IMR-90 (cell line): ENCODE measurements around the gene SLC49A4. TPM values are rescaled to one million over a fixed set of nuclear protein-coding genes. Genes with fewer than 3 reads are reported as not detected.

ENCODE experiments used
- ATAC-seq: fragments of 200-7000 bp; cut with Tn5 transposase; 2 replicates; pipeline ENCODE4 v1.9.1; 2020; ENCODE audit warnings: low read depth, mild to moderate bottlenecking, moderate library complexity
- BruUV-seq: library from RNA; stranded (reverse); fragments of 400-500 nt; replicated peaks from 2 replicates; lab custom pipeline; 2021; lab: Mats Ljungman, UMichigan
- CTCF ChIA-PET: fragments of 300-600 bp; formaldehyde crosslinking; extraction: SDS; loops from one replicate; lab custom pipeline; 2021; ENCODE audit warnings: antibody characterized with exemption; lab: Yijun Ruan, JAX
- POLR2A ChIA-PET: fragments of 300-600 bp; sonication (Branson Sonifier 250); formaldehyde crosslinking; loops from one replicate; lab custom pipeline; 2022; ENCODE audit warnings: antibody characterized with exemption; ENCODE audit not compliant: unreplicated experiment; lab: Charles Lee
- DNase-seq: peaks from one replicate; pipeline ENCODE4 v3.0.0; 2013
- H2AFZ ChIP-seq: replicated peaks from 2 replicates; pipeline ENCODE3; 2013; ENCODE audit warnings: low read length, mild to moderate bottlenecking; ENCODE audit not compliant: poor library complexity
- H2AK5ac ChIP-seq: 2 replicates; pipeline ENCODE4 v1.6.1; 2013; ENCODE audit warnings: low read depth, low read length, inconsistent platforms
- H2AK9ac ChIP-seq: replicated peaks from 2 replicates; pipeline ENCODE3; 2013; ENCODE audit warnings: mild to moderate bottlenecking, low read depth, low read length, moderate library complexity; ENCODE audit not compliant: poor library complexity
- H2BK120ac ChIP-seq: 2 replicates; pipeline ENCODE4 v1.6.1; 2013; ENCODE audit warnings: low read depth, low read length, inconsistent platforms
- H2BK15ac ChIP-seq: 3 replicates; pipeline ENCODE4 v1.6.1; 2013; ENCODE audit warnings: low read depth, low read length, inconsistent platforms
- H2BK20ac ChIP-seq: 2 replicates; pipeline ENCODE4 v1.6.1; 2013; ENCODE audit warnings: low read depth, mild to moderate bottlenecking, inconsistent platforms, low read length, moderate library complexity
- H2BK5ac ChIP-seq: 2 replicates; pipeline ENCODE4 v1.6.1; 2013; ENCODE audit warnings: mild to moderate bottlenecking, low read depth, low read length, inconsistent platforms; ENCODE audit not compliant: poor library complexity, severe bottlenecking
- H3K14ac ChIP-seq: replicated peaks from 2 replicates; pipeline ENCODE4 v1.6.1; 2013; ENCODE audit warnings: low read depth, low read length, inconsistent platforms
- H3K18ac ChIP-seq: 2 replicates; pipeline ENCODE4 v1.6.1; 2013; ENCODE audit warnings: low read depth, low read length, control low read depth
- H3K23ac ChIP-seq: 2 replicates; pipeline ENCODE4 v1.6.1; 2013; ENCODE audit warnings: low read depth, low read length, inconsistent platforms
- H3K27ac ChIP-seq: 2 replicates; pipeline ENCODE4 v1.5.1; 2013; ENCODE audit warnings: mild to moderate bottlenecking, control low read depth, low read length; ENCODE audit not compliant: insufficient read depth
- H3K27me3 ChIP-seq: 2 replicates; pipeline ENCODE4 v1.6.1; 2013; ENCODE audit warnings: low read length; ENCODE audit not compliant: control insufficient read depth, insufficient read depth
- H3K36me3 ChIP-seq: 2 replicates; pipeline ENCODE4 v1.6.1; 2013; ENCODE audit warnings: low read length, mixed read lengths; ENCODE audit not compliant: control insufficient read depth, insufficient read depth
- H3K4ac ChIP-seq: 2 replicates; pipeline ENCODE4 v1.6.1; 2013; ENCODE audit warnings: low read depth, low read length, inconsistent platforms
- H3K4me1 ChIP-seq: 2 replicates; pipeline ENCODE4 v1.6.1; 2013; ENCODE audit warnings: low read length, mixed read lengths; ENCODE audit not compliant: control insufficient read depth, insufficient read depth
- H3K4me2 ChIP-seq: 2 replicates; pipeline ENCODE4 v1.6.1; 2013; ENCODE audit warnings: low read depth, mild to moderate bottlenecking, control low read depth, low read length, moderate library complexity
- H3K4me3 ChIP-seq: 2 replicates; pipeline ENCODE4 v1.5.1; 2013; ENCODE audit warnings: low read depth, mild to moderate bottlenecking, control low read depth, low read length, moderate library complexity; ENCODE audit not compliant: insufficient read depth
- H3K56ac ChIP-seq: 2 replicates; pipeline ENCODE4 v1.6.1; 2013; ENCODE audit warnings: low read length, inconsistent platforms; ENCODE audit not compliant: insufficient read depth; ENCODE audit errors: extremely low read depth
- H3K79me1 ChIP-seq, 2 experiments: 2 replicates each; pipeline ENCODE4 v1.6.1; 2013; ENCODE audit warnings: low read length in 2 of 2, inconsistent platforms in 1 of 2, low read depth in 1 of 2
- H3K9ac ChIP-seq: 2 replicates; pipeline ENCODE4 v1.6.1; 2013; ENCODE audit warnings: low read depth, low read length, control low read depth
- H3K9me1 ChIP-seq: 2 replicates; pipeline ENCODE4 v1.6.1; 2013; ENCODE audit warnings: low read length, inconsistent platforms; ENCODE audit not compliant: insufficient read depth
- H3K9me3 ChIP-seq: 2 replicates; pipeline ENCODE4 v1.6.1; 2013; ENCODE audit warnings: low read length; ENCODE audit not compliant: control insufficient read depth, insufficient read depth
- H4K20me1 ChIP-seq: 2 replicates; pipeline ENCODE4 v1.6.1; 2013; ENCODE audit warnings: low read length, inconsistent platforms; ENCODE audit not compliant: insufficient read depth
- H4K5ac ChIP-seq: 2 replicates; pipeline ENCODE4 v1.6.1; 2013; ENCODE audit warnings: mild to moderate bottlenecking, low read depth, low read length, control low read depth
- H4K8ac ChIP-seq, 2 experiments: 2 replicates each; pipeline ENCODE4 v1.6.1; 2013; ENCODE audit warnings: low read depth in 2 of 2, low read length in 2 of 2, control low read depth in 1 of 2, inconsistent platforms in 1 of 2
- H4K91ac ChIP-seq: 2 replicates; pipeline ENCODE4 v1.6.1; 2013; ENCODE audit warnings: low read depth, low read length, inconsistent platforms; ENCODE audit not compliant: insufficient read depth
- BHLHE40 ChIP-seq: fragments of 150-350 bp; IDR thresholded peaks from 2 replicates; pipeline ENCODE4 v1.6.1; 2016; ENCODE audit warnings: mild to moderate bottlenecking, low read depth, low read length
- CHD1 ChIP-seq: IDR thresholded peaks from 2 replicates; pipeline ENCODE4 v1.6.1; 2012; ENCODE audit warnings: low read depth, low read length, improper control_type of control experiment
- CTCF ChIP-seq: conservative IDR thresholded peaks from 2 replicates; pipeline ENCODE4 v1.5.1; 2012; ENCODE audit warnings: mild to moderate bottlenecking, low read depth, low read length, improper control_type of control experiment
- FOS ChIP-seq: fragments of 150-350 bp; IDR thresholded peaks from 2 replicates; pipeline ENCODE4 v1.6.1; 2016; ENCODE audit warnings: low read depth, low read length
- MAFK ChIP-seq: IDR thresholded peaks from 2 replicates; pipeline ENCODE4 v1.6.1; 2012; ENCODE audit warnings: low read depth, low read length, improper control_type of control experiment
- MAZ ChIP-seq: IDR thresholded peaks from 2 replicates; pipeline ENCODE4 v1.6.1; 2012; ENCODE audit warnings: low read depth, mild to moderate bottlenecking, low read length, improper control_type of control experiment, moderate library complexity, borderline replicate concordance
- MXI1 ChIP-seq: IDR thresholded peaks from 2 replicates; pipeline ENCODE4 v1.6.1; 2012; ENCODE audit warnings: low read depth, mild to moderate bottlenecking, low read length, moderate library complexity, borderline replicate concordance
- NFE2L2 ChIP-seq: fragments of 150-350 bp; IDR thresholded peaks from 2 replicates; pipeline ENCODE4 v1.6.1; 2016; ENCODE audit warnings: low read depth, mild to moderate bottlenecking, low read length
- POLR2A ChIP-seq: IDR thresholded peaks from 2 replicates; pipeline ENCODE4 v1.6.1; 2012; ENCODE audit warnings: mild to moderate bottlenecking, low read depth, low read length
- RAD21 ChIP-seq: IDR thresholded peaks from 2 replicates; pipeline ENCODE4 v1.6.1; 2012; ENCODE audit warnings: low read length, improper control_type of control experiment
- RCOR1 ChIP-seq: IDR thresholded peaks from 2 replicates; pipeline ENCODE4 v1.6.1; 2012; ENCODE audit warnings: mild to moderate bottlenecking, low read length, improper control_type of control experiment; ENCODE audit not compliant: insufficient replicate concordance
- RFX5 ChIP-seq: IDR thresholded peaks from 2 replicates; pipeline ENCODE4 v1.8.0; 2012; ENCODE audit warnings: low read depth, mild to moderate bottlenecking, low read length, moderate library complexity
- SMC3 ChIP-seq: fragments of 150-350 bp; IDR thresholded peaks from 2 replicates; pipeline ENCODE4 v1.6.1; 2016; ENCODE audit warnings: low read depth, mild to moderate bottlenecking, antibody characterized with exemption, low read length, moderate library complexity
- USF2 ChIP-seq: fragments of 150-350 bp; IDR thresholded peaks from 2 replicates; pipeline ENCODE4 v1.6.1; 2017; ENCODE audit warnings: mild to moderate bottlenecking, antibody characterized with exemption, low read length, low read depth
- WGBS, 2 experiments: methylation state at CpG; one replicate each; pipeline versions ENCODE4 v1.1.5 to v1.1.7; 2013; ENCODE audit warnings: missing lambda C conversion rate in 2 of 2; ENCODE audit not compliant: insufficient read length in 1 of 2; ENCODE audit errors: extremely low coverage in 2 of 2; 5-methylcytosine and 5-hydroxymethylcytosine counted together
- dilution Hi-C: fragments of 300-500 bp; cut with HindIII; formaldehyde crosslinking; loops from one replicate; pipeline ENCODE4 v1.14.3; 2018; ENCODE audit warnings: low sequenced_read_pairs; ENCODE audit not compliant: unreplicated experiment
- in situ Hi-C: fragments of 300-500 bp; cut with MboI; formaldehyde crosslinking; loops from 3 replicates; pipeline ENCODE4 v1.14.3; 2019; ENCODE audit warnings: low sequenced_read_pairs, inconsistent platforms, mixed read lengths
- intact Hi-C: fragments of 100-400 bp; cut with micrococcal nuclease; formaldehyde crosslinking; loops from 2 replicates; pipeline ENCODE4 v1.10.0; 2022
- polyA plus RNA-seq, 3 experiments: library from polyadenylated mRNA; depleted of rRNA; stranded (reverse); fragments of >200 nt; gene quantifications; 2 replicates each; pipeline ENCODE4 v1.2.3, GENCODE V29; 2012; ENCODE audit warnings: low replicate concordance in 1 of 3
- total RNA-seq: library from RNA; depleted of rRNA; stranded (reverse); fragments of >200 nt; gene quantifications from 2 replicates; pipeline ENCODE4 v1.2.3, GENCODE V29; 2012
- TF ChIP-seq, protein P1 (sequence below): fragments of 150-350 bp; IDR thresholded peaks from 2 replicates; pipeline ENCODE4 v1.6.1; 2016; ENCODE audit warnings: low read depth, mild to moderate bottlenecking, low read length, moderate library complexity, borderline replicate concordance

The SLC49A4 gene
- total and polyA plus RNA-seq, 2 of the 4 experiments (the other 2 are of a cell fraction) = 6.5 to 6.8 TPM

GRCh38 chr3:122926811-122927210 is 131.9 kb downstream of the SLC49A4 start:
- no peak overlapping the region for H4K91ac ChIP-seq
- no TSS peak for BruUV-seq
- H3K56ac ChIP-seq = no peak overlapping the region
- no peak overlapping the region for H3K4me3 ChIP-seq
- no peak overlapping the region for H3K27ac ChIP-seq
- H3K23ac ChIP-seq = no peak overlapping the region
- no peak overlapping the region for H2AFZ ChIP-seq
- no peak overlapping the region for H3K14ac ChIP-seq
- no peak overlapping the region for H2AK5ac ChIP-seq
- no CpG with 5 or more reads among the region's 3 CpGs for WGBS, 2 experiments
- no peaks in the 10 kb centered on the region for H3K9me3 ChIP-seq
- H3K18ac ChIP-seq = no peak overlapping the region
- H3K9me1 ChIP-seq = no peaks in the 10 kb centered on the region
- ChIA-PET CTCF (no interaction called here), POLR2A (no interaction called here)
- no peaks in the 10 kb centered on the region for H4K20me1 ChIP-seq
- H3K4me2 ChIP-seq = no peak overlapping the region
- H3K27me3 ChIP-seq = peaks cover 61% of the 10 kb centered on the region
- no peak overlapping the region for H4K5ac ChIP-seq
- no peak overlapping the region for H2BK20ac ChIP-seq
- dilution Hi-C loops = no loop called here
- H4K8ac ChIP-seq = no peak overlapping the region
- TF ChIP-seq RFX5 (no peak), POLR2A (no peak), MAZ (no peak), MAFK (no peak), MXI1 (no peak), CHD1 (no peak), BHLHE40 (no peak), NFE2L2 (no peak), RCOR1 (no peak), SMC3 (no peak), USF2 (no peak), RAD21 (no peak), FOS (no peak), CTCF (no peak)
- TF ChIP-seq, protein P1, sequence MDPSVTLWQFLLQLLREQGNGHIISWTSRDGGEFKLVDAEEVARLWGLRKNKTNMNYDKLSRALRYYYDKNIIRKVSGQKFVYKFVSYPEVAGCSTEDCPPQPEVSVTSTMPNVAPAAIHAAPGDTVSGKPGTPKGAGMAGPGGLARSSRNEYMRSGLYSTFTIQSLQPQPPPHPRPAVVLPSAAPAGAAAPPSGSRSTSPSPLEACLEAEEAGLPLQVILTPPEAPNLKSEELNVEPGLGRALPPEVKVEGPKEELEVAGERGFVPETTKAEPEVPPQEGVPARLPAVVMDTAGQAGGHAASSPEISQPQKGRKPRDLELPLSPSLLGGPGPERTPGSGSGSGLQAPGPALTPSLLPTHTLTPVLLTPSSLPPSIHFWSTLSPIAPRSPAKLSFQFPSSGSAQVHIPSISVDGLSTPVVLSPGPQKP = no peak
- H3K36me3 ChIP-seq = no peaks in the 10 kb centered on the region
- intact Hi-C loops = no loop called here
- no peaks in the 10 kb centered on the region for H3K4me1 ChIP-seq
- no peak overlapping the region for H2BK5ac ChIP-seq
- no peak overlapping the region for H2BK15ac ChIP-seq
- no peak overlapping the region for H2BK120ac ChIP-seq
- H3K9ac ChIP-seq = no peak overlapping the region
- no peak overlapping the region for H2AK9ac ChIP-seq
- no peak for ATAC-seq
- no peak for DNase-seq
- H3K79me1 ChIP-seq = no peaks in the 10 kb centered on the region
- H3K4ac ChIP-seq = no peak overlapping the region
- in situ Hi-C loops = no loop called here
